Measurements from ENCODE around the gene FBH1. TPM values are rescaled to one million over a fixed set of nuclear protein-coding genes. Genes with fewer than 3 reads are reported as not detected.

Gene FBH1
- total RNA-seq, 1 donor from 2014 or later = 71.5 TPM

DNA sequence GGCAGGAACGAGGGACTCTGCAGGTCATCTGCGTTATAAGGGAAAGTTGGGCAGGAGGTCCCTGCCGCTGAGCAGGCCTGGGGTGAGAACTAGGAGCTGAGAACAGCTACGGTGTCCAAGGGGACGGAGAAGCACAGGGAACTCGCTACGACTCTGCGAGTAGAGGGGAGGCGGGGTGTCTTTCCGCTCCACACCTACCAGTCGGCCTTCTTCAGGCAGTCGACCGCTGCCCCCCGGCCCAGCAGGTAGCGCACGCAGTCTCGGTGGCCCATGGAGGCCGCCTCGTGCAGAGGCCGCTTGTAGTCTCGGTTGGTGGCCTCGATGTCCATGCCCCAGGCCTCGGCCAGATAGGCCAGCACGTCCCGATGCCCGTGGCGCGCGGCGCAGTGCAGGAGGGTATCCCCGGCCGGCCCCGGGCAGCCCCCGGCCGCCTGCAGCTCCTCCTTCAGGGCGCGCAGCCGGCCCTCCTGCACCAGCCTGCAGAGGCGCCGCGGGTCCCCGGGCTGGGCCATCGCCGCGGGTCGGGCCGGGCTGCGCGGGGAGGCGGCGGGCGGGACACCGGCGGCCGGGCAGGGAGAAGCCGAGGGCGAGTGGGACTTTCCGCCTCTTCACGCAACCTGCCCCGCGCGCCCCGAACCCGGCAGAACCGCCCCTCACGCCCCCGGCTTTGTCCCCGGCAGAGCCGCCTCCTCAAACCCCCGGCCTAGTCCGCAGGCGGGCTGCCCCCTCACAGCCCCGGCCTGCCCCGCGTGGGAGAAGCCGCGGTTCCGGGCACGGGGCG, 1.0 kb upstream of the FBH1 start:
- no peaks in the 10 kb centered on the region for H3K9me3 Mint-ChIP-seq (ENCODE audit: unreplicated experiment)
- Histone ChIP-seq H3K36me3 (ENCODE audit: insufficient read depth, low read length) (peaks cover 11% of the 10 kb centered on the region), H3K4me1 (ENCODE audit: insufficient read depth, low read length) (peaks cover 26% of the 10 kb centered on the region), H3K9me3 (ENCODE audit: insufficient read depth, low read depth, low read length) (no peaks in the 10 kb centered on the region), H3K4me2 (ENCODE audit: low read length) (peak overlapping the region; percentile 93), H3K27ac (ENCODE audit: low read depth, low read length) (peak overlapping the region; percentile 78), H3K79me2 (ENCODE audit: insufficient read depth, low read length) (peaks cover 52% of the 10 kb centered on the region), H2AFZ (ENCODE audit: low read depth, low read length) (peak overlapping the region; percentile 98), H3K4me3 (ENCODE audit: insufficient read depth, low read depth, low read length) (peak overlapping the region; percentile 75), H3K27me3 (ENCODE audit: insufficient read depth, low read length) (no peaks in the 10 kb centered on the region), H3K9ac (ENCODE audit: low read length) (peak overlapping the region; percentile 88), H4K20me1 (ENCODE audit: insufficient read depth, low read length) (peaks cover 44% of the 10 kb centered on the region)
- peak; percentile 21 for DNase-seq (ENCODE audit: low read depth)
- peaks cover 6% of the 10 kb centered on the region for H3K36me3 Mint-ChIP-seq (ENCODE audit: low read depth, unreplicated experiment)
- TF ChIP-seq CTCF (IDR thresholded peaks at IDR 0.05; ENCODE audit: insufficient read depth, low read depth, low read length) (no peak), EZH2 (IDR thresholded peaks at IDR 0.05; ENCODE audit: insufficient read depth, low read length) (no peak)
- no peak overlapping the region for H3K27ac Mint-ChIP-seq (ENCODE audit: unreplicated experiment)
- peak overlapping the region; percentile 89 for H3K4me3 Mint-ChIP-seq (ENCODE audit: unreplicated experiment)
- peaks cover 27% of the 10 kb centered on the region for H3K4me1 Mint-ChIP-seq (ENCODE audit: low read depth, unreplicated experiment)
- no peaks in the 10 kb centered on the region for H3K27me3 Mint-ChIP-seq (ENCODE audit: low read depth, unreplicated experiment)
- FAIRE-seq = no peak

DNA sequence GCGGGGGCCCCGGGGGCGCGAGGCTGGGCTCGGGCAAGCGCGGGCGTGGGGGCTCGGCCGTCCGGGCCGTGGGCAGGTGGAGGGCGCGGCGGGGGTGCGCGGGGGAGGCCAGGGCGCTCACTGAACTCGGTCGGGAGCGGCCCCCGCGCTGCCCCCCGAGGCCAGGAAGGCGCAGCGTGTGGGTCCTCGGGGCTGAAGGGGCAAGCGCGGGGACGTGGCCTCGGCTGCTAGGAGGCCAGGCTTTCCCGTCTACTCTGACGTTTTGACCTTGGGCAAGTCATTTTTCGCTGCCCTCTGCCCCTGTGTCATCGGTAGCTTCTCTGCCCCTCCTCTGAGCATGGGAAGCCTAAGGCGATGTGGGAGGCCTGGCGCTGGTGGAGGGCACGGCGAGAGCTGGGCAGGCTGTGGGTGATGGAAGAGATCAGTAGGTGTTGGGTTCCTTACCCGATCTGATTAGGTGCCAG, 441 bp downstream of the FBH1 start:
- Mint-ChIP-seq H3K36me3 (ENCODE audit: low read depth, unreplicated experiment) (peaks cover 4% of the 10 kb centered on the region), H3K9me3 (ENCODE audit: unreplicated experiment) (no peaks in the 10 kb centered on the region), H3K4me3 (ENCODE audit: unreplicated experiment) (peak overlapping the region; percentile 90), H3K27me3 (ENCODE audit: low read depth, unreplicated experiment) (no peaks in the 10 kb centered on the region), H3K4me1 (ENCODE audit: low read depth, unreplicated experiment) (peaks cover 27% of the 10 kb centered on the region), H3K27ac (ENCODE audit: unreplicated experiment) (peak overlapping the region; percentile 78)
- Histone ChIP-seq H3K4me3 (ENCODE audit: insufficient read depth, low read depth, low read length) (peak overlapping the region; percentile 87), H3K4me2 (ENCODE audit: low read length) (peak overlapping the region; percentile 87), H3K27ac (ENCODE audit: low read depth, low read length) (peak overlapping the region; percentile 58), H3K9ac (ENCODE audit: low read length) (peak overlapping the region; percentile 92), H3K79me2 (ENCODE audit: insufficient read depth, low read length) (peaks cover 66% of the 10 kb centered on the region), H3K4me1 (ENCODE audit: insufficient read depth, low read length) (peaks cover 26% of the 10 kb centered on the region), H3K27me3 (ENCODE audit: insufficient read depth, low read length) (no peaks in the 10 kb centered on the region), H2AFZ (ENCODE audit: low read depth, low read length) (peak overlapping the region; percentile 59), H3K36me3 (ENCODE audit: insufficient read depth, low read length) (peaks cover 17% of the 10 kb centered on the region), H3K9me3 (ENCODE audit: insufficient read depth, low read depth, low read length) (no peaks in the 10 kb centered on the region), H4K20me1 (ENCODE audit: insufficient read depth, low read length) (peaks cover 55% of the 10 kb centered on the region)
- no peak for FAIRE-seq
- no peak for DNase-seq (ENCODE audit: low read depth)
- TF ChIP-seq CTCF (IDR thresholded peaks at IDR 0.05; ENCODE audit: insufficient read depth, low read depth, low read length) (no peak), EZH2 (IDR thresholded peaks at IDR 0.05; ENCODE audit: insufficient read depth, low read length) (no peak)

DNA sequence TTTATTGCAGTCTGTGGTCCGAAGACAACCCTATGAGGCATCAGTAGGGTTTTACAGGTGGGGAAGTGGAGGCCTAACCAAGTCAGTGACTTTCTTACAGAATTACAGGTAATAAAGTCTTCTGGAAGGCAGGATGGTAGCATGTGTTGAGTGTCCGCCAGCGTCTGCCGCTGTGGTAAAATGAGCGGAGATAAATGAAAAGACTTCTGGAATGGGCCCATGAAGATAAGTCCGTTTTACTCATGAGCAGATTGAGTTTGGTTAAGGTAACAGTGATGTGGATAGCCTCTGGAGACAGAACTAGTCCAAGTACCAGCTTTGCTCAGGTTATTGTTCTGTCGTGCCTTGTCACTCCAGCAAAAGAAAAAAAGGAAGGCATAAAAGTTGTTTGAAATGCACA, 966 bp downstream of the FBH1 start:
- no peaks in the 10 kb centered on the region for H3K9me3 ChIP-seq (ENCODE audit: insufficient read depth, low read depth, low read length)
- H3K79me2 ChIP-seq (ENCODE audit: insufficient read depth, low read length) = peaks cover 71% of the 10 kb centered on the region
- H3K4me1 Mint-ChIP-seq (ENCODE audit: low read depth, unreplicated experiment) = peaks cover 27% of the 10 kb centered on the region
- H3K27me3 ChIP-seq (ENCODE audit: insufficient read depth, low read length) = no peaks in the 10 kb centered on the region
- peak overlapping the region; percentile 92 for H3K9ac ChIP-seq (ENCODE audit: low read length)
- no peak for TF ChIP-seq CTCF (IDR thresholded peaks at IDR 0.05; ENCODE audit: insufficient read depth, low read depth, low read length)
- TF ChIP-seq EZH2 (IDR thresholded peaks at IDR 0.05; ENCODE audit: insufficient read depth, low read length) = no peak
- no peak overlapping the region for H2AFZ ChIP-seq (ENCODE audit: low read depth, low read length)
- H3K4me1 ChIP-seq (ENCODE audit: insufficient read depth, low read length) = peaks cover 26% of the 10 kb centered on the region
- H3K27ac ChIP-seq (ENCODE audit: low read depth, low read length) = peak overlapping the region; percentile 58
- peaks cover 2% of the 10 kb centered on the region for H3K36me3 Mint-ChIP-seq (ENCODE audit: low read depth, unreplicated experiment)
- no peak for DNase-seq (ENCODE audit: low read depth)
- H4K20me1 ChIP-seq (ENCODE audit: insufficient read depth, low read length) = peaks cover 59% of the 10 kb centered on the region
- H3K4me2 ChIP-seq (ENCODE audit: low read length) = peak overlapping the region; percentile 87
- peak overlapping the region; percentile 90 for H3K4me3 Mint-ChIP-seq (ENCODE audit: unreplicated experiment)
- peaks cover 17% of the 10 kb centered on the region for H3K36me3 ChIP-seq (ENCODE audit: insufficient read depth, low read length)
- peak overlapping the region; percentile 87 for H3K4me3 ChIP-seq (ENCODE audit: insufficient read depth, low read depth, low read length)
- H3K27me3 Mint-ChIP-seq (ENCODE audit: low read depth, unreplicated experiment) = no peaks in the 10 kb centered on the region
- H3K9me3 Mint-ChIP-seq (ENCODE audit: unreplicated experiment) = no peaks in the 10 kb centered on the region
- H3K27ac Mint-ChIP-seq (ENCODE audit: unreplicated experiment) = peak overlapping the region; percentile 78
- FAIRE-seq = no peak
